Spleen (tissue), 7 donors: ENCODE data around the gene SERPINB5.

Experiments used
- POLR2A ChIP-seq, 3 donors: fragments of 450-650 bp; IDR thresholded peaks; one replicate each; pipeline ENCODE4 v1.5.1; 2017; ENCODE audit warnings: antibody characterized with exemption in 3 of 3, mild to moderate bottlenecking in 1 of 3
- TF ChIP-seq, protein P1 (sequence below), 11 experiments: fragments of 200-600 bp in 7 of 11; fragments of 450-650 bp in 4 of 11; sonication (generic) in 4 of 11; IDR thresholded peaks in 8 of 11; conservative IDR thresholded peaks in 3 of 11; 1 replicate in 7 of 11; 2 replicates in 4 of 11; pipeline versions ENCODE4 v1.4.0 to v1.8.0; 2016 to 2021; ENCODE audit warnings: antibody characterized with exemption in 11 of 11, inconsistent platforms in 4 of 11, mild to moderate bottlenecking in 1 of 11
- donor health status: DM: no; HTN: no; CAD: no; lungs with moderate emphysema.
- donor health status: DM: no; HTN: no; CAD: no.
- donor health status: DM: no; HTN: no; CAD: no.

DNA sequence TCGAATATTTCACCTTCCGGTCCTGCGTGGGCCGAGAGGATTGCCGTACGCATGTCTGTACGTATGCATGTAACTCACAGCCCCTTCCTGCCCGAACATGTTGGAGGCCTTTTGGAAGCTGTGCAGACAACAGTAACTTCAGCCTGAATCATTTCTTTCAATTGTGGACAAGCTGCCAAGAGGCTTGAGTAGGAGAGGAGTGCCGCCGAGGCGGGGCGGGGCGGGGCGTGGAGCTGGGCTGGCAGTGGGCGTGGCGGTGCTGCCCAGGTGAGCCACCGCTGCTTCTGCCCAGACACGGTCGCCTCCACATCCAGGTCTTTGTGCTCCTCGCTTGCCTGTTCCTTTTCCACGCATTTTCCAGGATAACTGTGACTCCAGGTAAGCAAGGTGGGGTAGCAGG is at the start of gene SERPINB5:
- TF ChIP-seq, protein P1, sequence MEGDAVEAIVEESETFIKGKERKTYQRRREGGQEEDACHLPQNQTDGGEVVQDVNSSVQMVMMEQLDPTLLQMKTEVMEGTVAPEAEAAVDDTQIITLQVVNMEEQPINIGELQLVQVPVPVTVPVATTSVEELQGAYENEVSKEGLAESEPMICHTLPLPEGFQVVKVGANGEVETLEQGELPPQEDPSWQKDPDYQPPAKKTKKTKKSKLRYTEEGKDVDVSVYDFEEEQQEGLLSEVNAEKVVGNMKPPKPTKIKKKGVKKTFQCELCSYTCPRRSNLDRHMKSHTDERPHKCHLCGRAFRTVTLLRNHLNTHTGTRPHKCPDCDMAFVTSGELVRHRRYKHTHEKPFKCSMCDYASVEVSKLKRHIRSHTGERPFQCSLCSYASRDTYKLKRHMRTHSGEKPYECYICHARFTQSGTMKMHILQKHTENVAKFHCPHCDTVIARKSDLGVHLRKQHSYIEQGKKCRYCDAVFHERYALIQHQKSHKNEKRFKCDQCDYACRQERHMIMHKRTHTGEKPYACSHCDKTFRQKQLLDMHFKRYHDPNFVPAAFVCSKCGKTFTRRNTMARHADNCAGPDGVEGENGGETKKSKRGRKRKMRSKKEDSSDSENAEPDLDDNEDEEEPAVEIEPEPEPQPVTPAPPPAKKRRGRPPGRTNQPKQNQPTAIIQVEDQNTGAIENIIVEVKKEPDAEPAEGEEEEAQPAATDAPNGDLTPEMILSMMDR (IDR thresholded peaks at IDR 0.05 in 8 of 11, conservative IDR thresholded peaks at IDR 0.05 in 3 of 11), result no peak
- no peak for TF ChIP-seq POLR2A (IDR thresholded peaks at IDR 0.05)
